Mucosa of descending colon (tissue), 3 donors: ENCODE results near the gene LILRA6. TPM values are rescaled to one million over a fixed set of nuclear protein-coding genes. Genes with fewer than 3 reads are reported as not detected.

Source experiments
- ATAC-seq: fragments of 200-7000 bp; cut with Tn5 transposase; one replicate; pipeline ENCODE4 v1.9.1; 2020; ENCODE audit warnings: mild to moderate bottlenecking, moderate library complexity
- DNase-seq, 3 donors: peaks; one replicate each; pipeline ENCODE4 v3.0.0-alpha.2; 2020
- H3K36me3 ChIP-seq: fragments of 200-600 bp; one replicate; pipeline ENCODE4 v1.8.0; 2021; ENCODE audit warnings: low read depth, mild to moderate bottlenecking
- H3K4me1 ChIP-seq: fragments of 200-600 bp; one replicate; pipeline ENCODE4 v1.8.0; 2021; ENCODE audit warnings: low read depth, mild to moderate bottlenecking
- H3K4me3 ChIP-seq: fragments of 200-600 bp; one replicate; pipeline ENCODE4 v1.8.0; 2021; ENCODE audit warnings: mild to moderate bottlenecking
- H3K9me3 ChIP-seq: fragments of 200-600 bp; one replicate; pipeline ENCODE4 v1.8.0; 2021; ENCODE audit warnings: mild to moderate bottlenecking
- intact Hi-C, 2 donors: fragments of 100-400 bp; cut with DNase I in 1 of 2; cut with micrococcal nuclease in 1 of 2; formaldehyde crosslinking; loops; one replicate each; pipeline versions ENCODE4 v1.11.0 to v1.11.1; 2022; cut with DNase I, micrococcal nuclease
- total RNA-seq, 3 donors: library from RNA; stranded (reverse); fragmentation: NEBNext Ultra II Directional in 2 of 3; extraction: Animal tissue kit (Norgen Biotek cat#: 25700) in 2 of 3; gene quantifications; one replicate each; pipeline versions ENCODE4 v1.2.1 to v1.2.4, GENCODE V29; 2021 to 2023
- TF ChIP-seq, protein P1 (sequence below): fragments of 200-600 bp; IDR thresholded peaks from one replicate; pipeline ENCODE4 v1.8.0; 2022; ENCODE audit warnings: antibody characterized with exemption, mild to moderate bottlenecking
- donor health status: DM: no; HTN: no; CAD: no; lungs with moderate emphysema.
- donor health status: DM: no; HTN: no; CAD: no.
- donor health status: DM: no; HTN: yes; CAD: no.

LILRA6 gene
- total RNA-seq, 3 donors from 2014 or later: 2.4 to 3.5 TPM; not detected in 1

DNA sequence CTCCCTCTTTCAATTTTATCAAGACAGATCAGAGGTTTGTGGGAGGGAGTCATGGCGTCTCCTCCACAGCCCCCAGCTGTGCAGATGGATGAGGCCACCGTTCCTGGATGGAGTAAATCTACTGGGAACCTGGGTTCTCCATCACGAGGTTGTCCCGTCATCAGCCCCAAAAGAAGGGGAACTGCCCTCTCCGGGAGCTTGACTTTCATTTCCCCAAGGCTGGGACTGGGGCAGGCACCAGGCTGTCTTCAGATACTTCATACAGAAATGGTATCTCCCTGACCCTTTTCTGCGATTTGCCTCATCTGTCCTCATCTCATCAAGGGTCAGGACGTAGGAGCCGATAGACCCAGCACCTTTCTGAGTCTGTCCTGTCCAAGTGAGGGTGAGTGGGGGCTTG, 28.5 kb upstream of the LILRA6 start:
- Histone ChIP-seq H3K9me3 (no peaks in the 10 kb centered on the region), H3K36me3 (no peaks in the 10 kb centered on the region), H3K4me3 (no peak overlapping the region), H3K4me1 (no peaks in the 10 kb centered on the region)
- intact Hi-C loops: no loop called here
- TF ChIP-seq, protein P1, sequence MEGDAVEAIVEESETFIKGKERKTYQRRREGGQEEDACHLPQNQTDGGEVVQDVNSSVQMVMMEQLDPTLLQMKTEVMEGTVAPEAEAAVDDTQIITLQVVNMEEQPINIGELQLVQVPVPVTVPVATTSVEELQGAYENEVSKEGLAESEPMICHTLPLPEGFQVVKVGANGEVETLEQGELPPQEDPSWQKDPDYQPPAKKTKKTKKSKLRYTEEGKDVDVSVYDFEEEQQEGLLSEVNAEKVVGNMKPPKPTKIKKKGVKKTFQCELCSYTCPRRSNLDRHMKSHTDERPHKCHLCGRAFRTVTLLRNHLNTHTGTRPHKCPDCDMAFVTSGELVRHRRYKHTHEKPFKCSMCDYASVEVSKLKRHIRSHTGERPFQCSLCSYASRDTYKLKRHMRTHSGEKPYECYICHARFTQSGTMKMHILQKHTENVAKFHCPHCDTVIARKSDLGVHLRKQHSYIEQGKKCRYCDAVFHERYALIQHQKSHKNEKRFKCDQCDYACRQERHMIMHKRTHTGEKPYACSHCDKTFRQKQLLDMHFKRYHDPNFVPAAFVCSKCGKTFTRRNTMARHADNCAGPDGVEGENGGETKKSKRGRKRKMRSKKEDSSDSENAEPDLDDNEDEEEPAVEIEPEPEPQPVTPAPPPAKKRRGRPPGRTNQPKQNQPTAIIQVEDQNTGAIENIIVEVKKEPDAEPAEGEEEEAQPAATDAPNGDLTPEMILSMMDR: no peak
- peak; percentile 50 for ATAC-seq
- DNase-seq: peak in 2 of 3 donors; percentile 27 to 42

DNA sequence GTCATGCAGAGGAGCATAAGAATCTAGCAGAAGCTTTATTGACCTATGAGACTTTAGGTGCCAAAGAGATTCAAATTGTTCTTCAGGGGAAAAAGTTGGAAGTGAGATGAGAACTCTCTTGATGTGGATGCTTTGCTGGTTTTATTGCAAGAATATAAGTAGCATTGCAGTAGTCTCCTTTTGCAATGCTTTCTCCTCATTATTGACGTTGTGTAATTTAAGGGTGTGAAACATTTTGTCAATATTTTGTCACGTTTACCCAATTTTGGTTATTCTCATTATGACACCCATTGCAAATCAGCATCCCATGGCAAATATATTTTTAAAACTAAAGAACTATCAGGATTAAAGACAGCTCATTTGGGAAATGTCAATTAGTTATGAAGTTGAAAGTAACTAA, 26.3 kb upstream of the LILRA6 start:
- no peak for ATAC-seq

DNA sequence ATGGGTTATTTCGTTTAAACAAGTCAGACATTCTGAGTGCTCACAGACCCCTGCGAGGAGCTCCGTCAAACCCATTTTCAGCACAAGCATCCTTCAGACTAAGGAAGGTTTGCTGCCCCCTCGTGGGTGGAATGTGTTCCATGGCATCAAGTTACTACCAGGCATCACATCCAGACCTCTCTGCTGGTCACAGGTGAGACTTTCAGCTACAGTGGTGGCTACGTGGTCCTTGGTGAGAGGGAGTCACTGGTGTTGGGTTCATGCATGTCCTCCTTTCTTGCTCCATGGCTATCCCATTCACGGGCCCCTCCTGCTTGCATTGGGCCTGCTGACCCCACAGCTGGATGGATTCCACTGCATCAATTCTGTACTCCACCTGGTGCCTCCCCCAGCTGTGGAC, 23.5 kb upstream of the LILRA6 start:
- H3K9me3 ChIP-seq: no peaks in the 10 kb centered on the region
- no peak overlapping the region for H3K4me3 ChIP-seq
- no peaks in the 10 kb centered on the region for H3K36me3 ChIP-seq
- TF ChIP-seq, protein P1: peak; percentile 61
- peak; percentile 77 for ATAC-seq
- DNase-seq: peak in 2 of 3 donors; percentile 74 to 96
- intact Hi-C loops: no loop called here
- H3K4me1 ChIP-seq: no peaks in the 10 kb centered on the region

More for the DNA sequence above, 26.3 kb upstream of the LILRA6 start:
- TF ChIP-seq, protein P1: no peak
- no peak overlapping the region for H3K4me3 ChIP-seq
- H3K36me3 ChIP-seq: no peaks in the 10 kb centered on the region
- intact Hi-C loops: no loop called here
- no peak for DNase-seq
- no peaks in the 10 kb centered on the region for H3K4me1 ChIP-seq
- H3K9me3 ChIP-seq: no peaks in the 10 kb centered on the region

DNA sequence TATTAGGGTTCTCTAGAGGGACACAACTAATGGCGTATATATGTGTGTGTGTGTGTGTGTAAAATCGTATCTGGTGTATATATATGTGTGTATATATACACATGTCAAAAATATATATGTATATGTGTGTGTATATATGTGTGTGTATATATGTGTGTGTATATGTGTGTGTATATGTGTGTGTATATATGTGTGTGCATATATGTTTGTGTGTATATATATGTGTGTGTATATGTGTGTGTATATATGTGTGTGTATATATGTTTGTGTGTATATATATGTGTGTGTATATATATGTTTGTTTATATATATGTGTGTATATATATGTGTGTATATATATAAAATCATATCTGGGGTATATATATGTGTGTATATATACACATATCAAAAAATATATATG, 19.9 kb upstream of the LILRA6 start:
- no peak for ATAC-seq
- intact Hi-C loops: no loop called here

DNA sequence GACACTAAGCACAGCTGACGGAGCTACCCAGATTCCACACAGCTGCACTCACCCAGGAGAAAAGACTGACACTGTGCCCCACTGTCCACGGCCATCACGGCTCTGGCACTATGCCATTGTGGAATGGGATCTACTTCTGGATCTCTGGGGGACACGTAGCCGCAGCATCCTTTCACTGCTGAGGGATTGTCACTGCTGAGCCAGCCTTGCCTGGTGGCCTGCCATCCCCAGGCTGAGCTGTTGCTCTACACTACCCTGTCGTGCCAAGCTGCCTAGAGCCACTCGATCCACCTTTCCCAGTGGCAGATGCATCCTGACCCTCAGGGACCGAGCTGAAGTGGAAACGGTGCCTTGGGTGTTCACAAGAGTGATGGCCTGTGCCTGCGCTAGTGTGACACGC, 19.5 kb upstream of the LILRA6 start:
- Histone ChIP-seq H3K36me3 (no peaks in the 10 kb centered on the region), H3K9me3 (no peaks in the 10 kb centered on the region), H3K4me1 (no peaks in the 10 kb centered on the region), H3K4me3 (no peak overlapping the region)
- TF ChIP-seq, protein P1: no peak
- intact Hi-C loops: no loop called here
- ATAC-seq (no peak), DNase-seq (no peak)

More for the DNA sequence above, 19.9 kb upstream of the LILRA6 start:
- Histone ChIP-seq H3K4me1 (no peaks in the 10 kb centered on the region), H3K4me3 (no peak overlapping the region), H3K9me3 (no peaks in the 10 kb centered on the region), H3K36me3 (no peaks in the 10 kb centered on the region)
- TF ChIP-seq, protein P1: no peak
- no peak for DNase-seq

DNA sequence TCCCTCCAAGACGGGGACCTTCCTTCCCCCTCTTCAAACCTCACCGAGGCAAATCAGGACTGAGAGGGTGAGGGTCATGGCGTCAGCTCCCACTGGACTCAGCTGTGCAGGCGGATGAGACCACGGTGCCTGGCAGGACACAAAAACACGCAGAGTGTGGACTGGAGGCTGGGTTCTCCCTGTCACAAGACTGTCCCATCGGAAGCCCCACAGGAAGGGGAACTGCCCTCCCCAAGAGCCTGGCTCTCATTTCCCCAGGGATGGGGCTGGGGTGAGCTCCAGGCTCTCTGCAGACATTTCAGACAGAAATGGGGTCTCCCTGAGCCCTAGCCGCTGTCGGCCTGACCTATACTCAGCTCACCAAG, 14.5 kb upstream of the LILRA6 start, which contains the start of gene LILRB5:
Gene LILRB5 (minus strand): TSS at position 158 of the 365 bp plus-strand sequence. CDS start 80 bp downstream, at position 78.
- no peaks in the 10 kb centered on the region for H3K9me3 ChIP-seq
- intact Hi-C loops: no loop called here
- H3K36me3 ChIP-seq: no peaks in the 10 kb centered on the region
- ATAC-seq (peak; percentile 30), DNase-seq (peak in 1 of 3 donors; percentile 10)
- H3K4me1 ChIP-seq: no peaks in the 10 kb centered on the region
- H3K4me3 ChIP-seq: no peak within 1 kb of the TSS
- TF ChIP-seq, protein P1: no peak
